Kidney (tissue), 14 donors: Measurements from ENCODE around the gene MALSU1. TPM values are rescaled to one million over a fixed set of nuclear protein-coding genes. Genes with fewer than 3 reads are reported as not detected.

ENCODE experiments used
- DNase-seq, 5 donors: peaks; one replicate each; pipeline ENCODE4 v3.0.0-alpha.2; 2013 to 2020
- FAIRE-seq: peaks from 2 replicates; lab custom pipeline; 2012; peaks lifted over from hg19 to GRCh38; lab: Jason Lieb, UNC
- H3K27ac ChIP-seq, 2 donors: one replicate each; pipeline ENCODE4 v1.7.0; 2013; ENCODE audit warnings: low read depth in 2 of 2, low read length in 2 of 2, inconsistent platforms in 1 of 2
- H3K27me3 ChIP-seq: one replicate; pipeline ENCODE4 v1.7.1; 2013; ENCODE audit warnings: low read length, inconsistent platforms; ENCODE audit not compliant: control insufficient read depth, insufficient read depth
- H3K36me3 ChIP-seq, 3 donors: one replicate each; pipeline versions ENCODE4 v1.7.0 to v1.7.1; 2013; ENCODE audit warnings: low read length in 3 of 3, control low read depth in 1 of 3, inconsistent platforms in 1 of 3; ENCODE audit not compliant: insufficient read depth in 3 of 3, control insufficient read depth in 2 of 3
- H3K4me1 ChIP-seq, 3 donors: one replicate each; pipeline versions ENCODE4 v1.7.0 to v1.7.1; 2013; ENCODE audit warnings: low read length in 3 of 3, inconsistent platforms in 1 of 3, low read depth in 1 of 3; ENCODE audit not compliant: control insufficient read depth in 2 of 3, insufficient read depth in 2 of 3
- H3K4me3 ChIP-seq, 3 donors: one replicate each; pipeline versions ENCODE4 v1.7.0 to v1.8.1; 2013; ENCODE audit warnings: low read length in 3 of 3, control low read depth in 1 of 3, inconsistent platforms in 1 of 3
- H3K9ac ChIP-seq, 3 donors: one replicate each; pipeline versions ENCODE4 v1.7.0 to v1.7.1; 2013; ENCODE audit warnings: low read length in 3 of 3, control low read depth in 1 of 3, inconsistent platforms in 1 of 3
- H3K9me3 ChIP-seq, 3 donors: one replicate each; pipeline versions ENCODE4 v1.7.0 to v1.7.1; 2013; ENCODE audit warnings: low read length in 3 of 3, control low read depth in 1 of 3, inconsistent platforms in 1 of 3; ENCODE audit not compliant: control insufficient read depth in 2 of 3, insufficient read depth in 1 of 3
- intact Hi-C: fragments of 100-400 bp; cut with DNase I; formaldehyde crosslinking; loops from one replicate; pipeline ENCODE4 v1.11.1; 2022
- polyA plus RNA-seq: library from polyadenylated mRNA; stranded (reverse); fragments of 350-450 nt; fragmentation: Illumina TruSeq; extraction: RNeasy Lipid Tissue Mini Kit (QIAGEN cat#74804); gene quantifications from one replicate; pipeline ENCODE4 v1.2.3, GENCODE V29; 2014; ENCODE audit warnings: low read depth, low replicate concordance; ENCODE audit not compliant: insufficient read depth
- total RNA-seq: library from RNA; stranded (reverse); fragmentation: NEBNext Ultra II Directional; extraction: Animal tissue kit (Norgen Biotek cat#: 25700); gene quantifications from one replicate; pipeline ENCODE4 v1.2.1, GENCODE V29; 2021
- TF ChIP-seq, protein P1 (sequence below): IDR thresholded peaks from 3 replicates; pipeline ENCODE4 v1.5.1; 2012; ENCODE audit warnings: mild to moderate bottlenecking, moderate library complexity, borderline replicate concordance; ENCODE audit not compliant: insufficient read depth; ENCODE audit errors: extremely low read depth
- donor health status: control.
- donor health status: control.
- donor health status: control.
- donor health status: control.
- donor health status: control.
- donor health status: DM: yes; HTN: yes; CAD: no.
- donor health status: Normal renal cell carcinoma (clear cell type).

Gene MALSU1
- total and polyA plus RNA-seq, 2 donors from 2014 or later = 40.3 to 94.9 TPM

- Histone ChIP-seq H3K36me3 (peaks cover 0 to 5% (median 0%) of the 10 kb centered on the region in 3 donors), H3K27me3 (no peaks in the 10 kb centered on the region), H3K27ac (no peak overlapping the region), H3K4me1 (no peaks in the 10 kb centered on the region), H3K9me3 (no peaks in the 10 kb centered on the region), H3K4me3 (no peak overlapping the region), H3K9ac (no peak overlapping the region)
- intact Hi-C loops = no loop called here
- TF ChIP-seq, protein P1, sequence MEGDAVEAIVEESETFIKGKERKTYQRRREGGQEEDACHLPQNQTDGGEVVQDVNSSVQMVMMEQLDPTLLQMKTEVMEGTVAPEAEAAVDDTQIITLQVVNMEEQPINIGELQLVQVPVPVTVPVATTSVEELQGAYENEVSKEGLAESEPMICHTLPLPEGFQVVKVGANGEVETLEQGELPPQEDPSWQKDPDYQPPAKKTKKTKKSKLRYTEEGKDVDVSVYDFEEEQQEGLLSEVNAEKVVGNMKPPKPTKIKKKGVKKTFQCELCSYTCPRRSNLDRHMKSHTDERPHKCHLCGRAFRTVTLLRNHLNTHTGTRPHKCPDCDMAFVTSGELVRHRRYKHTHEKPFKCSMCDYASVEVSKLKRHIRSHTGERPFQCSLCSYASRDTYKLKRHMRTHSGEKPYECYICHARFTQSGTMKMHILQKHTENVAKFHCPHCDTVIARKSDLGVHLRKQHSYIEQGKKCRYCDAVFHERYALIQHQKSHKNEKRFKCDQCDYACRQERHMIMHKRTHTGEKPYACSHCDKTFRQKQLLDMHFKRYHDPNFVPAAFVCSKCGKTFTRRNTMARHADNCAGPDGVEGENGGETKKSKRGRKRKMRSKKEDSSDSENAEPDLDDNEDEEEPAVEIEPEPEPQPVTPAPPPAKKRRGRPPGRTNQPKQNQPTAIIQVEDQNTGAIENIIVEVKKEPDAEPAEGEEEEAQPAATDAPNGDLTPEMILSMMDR = no peak
- DNase-seq (no peak), FAIRE-seq (no peak)
Measured at GRCh38 chr7:23345601-23346000, 46.5 kb downstream of the MALSU1 start.

DNA sequence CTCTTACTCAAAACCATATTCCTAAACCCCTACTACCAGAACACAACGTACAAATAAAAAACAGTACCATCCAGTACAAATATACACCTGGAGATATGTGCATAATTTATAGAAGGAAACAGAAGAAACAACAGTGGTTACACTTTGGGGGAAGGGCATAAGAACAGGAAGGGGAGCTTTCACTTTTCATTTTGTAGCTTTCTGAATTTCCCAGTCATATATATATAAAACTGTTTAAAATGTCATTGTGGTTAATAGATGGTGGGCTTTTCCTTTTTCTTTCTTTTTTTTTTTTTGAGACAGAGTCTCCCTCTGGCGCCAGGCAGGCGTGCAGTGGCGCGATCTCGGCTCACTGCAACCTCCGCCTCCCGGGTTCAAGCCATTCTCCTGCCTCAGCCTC is 47.2 kb downstream of the MALSU1 start:
- FAIRE-seq (no peak), DNase-seq (no peak)
- peaks cover 0 to 5% (median 0%) of the 10 kb centered on the region in 3 donors for H3K36me3 ChIP-seq
- H3K4me3 ChIP-seq = no peak overlapping the region
- no peak overlapping the region for H3K27ac ChIP-seq
- H3K9me3 ChIP-seq = no peaks in the 10 kb centered on the region
- TF ChIP-seq, protein P1 = no peak
- intact Hi-C loops = no loop called here
- H3K4me1 ChIP-seq = no peaks in the 10 kb centered on the region
- no peak overlapping the region for H3K9ac ChIP-seq
- no peaks in the 10 kb centered on the region for H3K27me3 ChIP-seq

DNA sequence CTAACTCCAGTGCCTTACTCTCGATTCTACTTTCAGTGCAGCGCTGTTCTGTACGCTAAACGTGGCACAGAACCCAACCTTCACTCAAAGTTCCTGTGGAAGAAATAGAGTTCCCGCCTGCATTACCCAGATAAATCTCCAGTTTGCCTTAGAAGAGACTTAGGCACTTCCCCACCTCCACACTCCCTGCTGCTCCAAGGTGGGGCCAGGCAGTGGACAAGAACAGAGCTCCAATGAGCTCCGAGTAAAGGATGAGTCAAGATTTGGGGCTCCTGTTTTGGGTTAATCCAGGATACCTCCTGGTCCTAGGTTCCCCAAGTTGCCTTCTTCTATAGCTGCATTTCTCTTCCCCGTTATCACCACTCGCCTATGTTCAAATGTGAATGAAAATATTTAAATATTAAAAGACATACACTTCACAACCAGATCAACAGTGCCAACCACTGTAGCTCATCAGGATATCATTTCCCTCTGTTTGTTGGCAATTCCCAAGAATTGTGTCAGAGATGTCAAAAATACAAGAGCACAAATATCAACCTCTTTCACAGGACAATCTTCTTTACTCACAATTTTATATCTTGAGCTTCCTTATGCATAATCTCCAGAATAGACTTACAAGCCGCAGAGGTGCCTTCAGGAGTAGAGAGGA is 48.0 kb downstream of the MALSU1 start:
- DNase-seq (no peak), FAIRE-seq (no peak)
- no peaks in the 10 kb centered on the region for H3K4me1 ChIP-seq
- TF ChIP-seq, protein P1 = no peak
- H3K27me3 ChIP-seq = no peaks in the 10 kb centered on the region
- no peak overlapping the region for H3K4me3 ChIP-seq
- no peak overlapping the region for H3K27ac ChIP-seq
- H3K9ac ChIP-seq = no peak overlapping the region
- H3K36me3 ChIP-seq = peaks cover 0 to 5% (median 0%) of the 10 kb centered on the region in 3 donors
- H3K9me3 ChIP-seq = no peaks in the 10 kb centered on the region
- intact Hi-C loops = no loop called here
